T-helper 2 cell treated with Interferon-gamma antibody and Interleukin-4, amounts not matched to agents 100 ng/mL and 5 ng/mL, for 36 hours (primary cell): ENCODE measurements around the gene CCDC3. TPM values are rescaled to one million over a fixed set of nuclear protein-coding genes. Genes with fewer than 3 reads are reported as not detected.

Source experiments
- intact Hi-C: fragments of 100-400 bp; cut with micrococcal nuclease; formaldehyde crosslinking; loops from one replicate; pipeline ENCODE4 v1.15.1; 2023
- total RNA-seq: library from RNA; stranded (reverse); gene quantifications from 2 replicates; pipeline ENCODE4 v1.2.3, GENCODE V29; 2022

CCDC3 gene
- total RNA-seq, 1 donor from 2014 or later, result 0.07 TPM

- intact Hi-C loops, result no loop called here
Measured at GRCh38 chr10:12924911-12925310, 76.6 kb downstream of the CCDC3 start.

GRCh38 chr10:12922117-12922900 lies 79.2 kb downstream of the CCDC3 start:
- intact Hi-C loops, result no loop called here

GRCh38 chr10:12921163-12921562 lies 80.3 kb downstream of the CCDC3 start:
- intact Hi-C loops, result no loop called here

GRCh38 chr10:12919574-12919973 lies 81.9 kb downstream of the CCDC3 start:
- intact Hi-C loops, result no loop called here

GRCh38 chr10:12916587-12916986 lies 84.9 kb downstream of the CCDC3 start:
- intact Hi-C loops, result no loop called here

- intact Hi-C loops, result no loop called here
Measured at GRCh38 chr10:12915637-12916168, 85.8 kb downstream of the CCDC3 start.

GRCh38 chr10:12914111-12914510 lies 87.4 kb downstream of the CCDC3 start:
- intact Hi-C loops, result no loop called here

GRCh38 chr10:12911795-12912194 lies 89.7 kb downstream of the CCDC3 start:
- intact Hi-C loops, result no loop called here

- intact Hi-C loops, result no loop called here
Measured at GRCh38 chr10:12910835-12911234, 90.7 kb downstream of the CCDC3 start.

- intact Hi-C loops, result loop anchor here (10.0 kb wide), 2 partner anchors 165 to 645 kb away; no protein-coding TSS in a partner anchor
Measured at GRCh38 chr10:12909836-12910185, 91.7 kb downstream of the CCDC3 start.

GRCh38 chr10:12909182-12909835 lies 92.2 kb downstream of the CCDC3 start:
- intact Hi-C loops, result loop anchor here (10.0 kb wide), 2 partner anchors 165 to 645 kb away; no protein-coding TSS in a partner anchor

GRCh38 chr10:12908773-12909172 lies 92.7 kb downstream of the CCDC3 start:
- intact Hi-C loops, result loop anchor here (10.0 kb wide), 2 partner anchors 166 to 644 kb away; no protein-coding TSS in a partner anchor

GRCh38 chr10:12907656-12908055 lies 93.9 kb downstream of the CCDC3 start:
- intact Hi-C loops, result loop anchor here (10.0 kb wide), 2 partner anchors 167 to 643 kb away; no protein-coding TSS in a partner anchor

GRCh38 chr10:12906051-12906541 lies 95.4 kb downstream of the CCDC3 start:
- intact Hi-C loops, result loop anchor here (10.0 kb wide), 2 partner anchors 169 to 641 kb away; no protein-coding TSS in a partner anchor

- intact Hi-C loops, result loop anchor here (10.0 kb wide), 2 partner anchors 170 to 640 kb away; no protein-coding TSS in a partner anchor
Measured at GRCh38 chr10:12905067-12905466, 96.4 kb downstream of the CCDC3 start.

GRCh38 chr10:12902851-12903358 lies 98.6 kb downstream of the CCDC3 start:
- intact Hi-C loops, result loop anchor here (10.0 kb wide), 2 partner anchors 172 to 638 kb away; no protein-coding TSS in a partner anchor

GRCh38 chr10:12902135-12902572 lies 99.4 kb downstream of the CCDC3 start:
- intact Hi-C loops, result loop anchor here (10.0 kb wide), 2 partner anchors 173 to 637 kb away; no protein-coding TSS in a partner anchor

GRCh38 chr10:12899546-12899945 lies 102.0 kb downstream of the CCDC3 start:
- intact Hi-C loops, result no loop called here

GRCh38 chr10:12898271-12898670 lies 103.2 kb downstream of the CCDC3 start:
- intact Hi-C loops, result no loop called here

- intact Hi-C loops, result no loop called here
Measured at GRCh38 chr10:12897278-12897677, 104.2 kb downstream of the CCDC3 start.

- intact Hi-C loops, result no loop called here
Measured at GRCh38 chr10:12896251-12896650, 105.3 kb downstream of the CCDC3 start.
